GM19452 (cell line): ENCODE data around the gene CWC27.
"Not testable (repeated sequence)": the region's sequence is repeated elsewhere in the genome, so short reads cannot be mapped to it uniquely, and the experiment has no call there.

Experiments used
- ATAC-seq: cut with Tn5 transposase; IDR thresholded peaks from one replicate; pipeline ENCODE4 v1.9.1; 2021; ENCODE audit not compliant: unreplicated experiment

CWC27 gene

DNA sequence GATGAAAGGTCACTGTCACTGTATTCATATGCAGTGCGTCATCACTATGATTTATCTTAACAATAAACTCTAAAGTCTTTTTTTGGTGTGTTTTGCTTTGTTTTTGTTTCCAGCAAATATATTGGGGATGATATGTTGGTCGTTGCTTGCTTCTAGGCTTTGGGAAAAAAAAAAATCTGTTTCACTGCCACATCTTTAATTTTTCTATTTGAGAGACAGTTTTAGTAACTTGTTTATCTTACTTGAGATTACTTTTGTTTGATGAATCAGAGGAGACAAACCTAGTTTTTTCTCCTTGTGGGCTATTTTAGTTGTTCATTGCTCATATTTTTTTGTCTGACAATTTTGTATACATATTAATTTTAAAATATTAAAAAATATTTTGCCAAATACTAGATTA is 19.4 kb downstream of the CWC27 start:
- no peak for ATAC-seq

DNA sequence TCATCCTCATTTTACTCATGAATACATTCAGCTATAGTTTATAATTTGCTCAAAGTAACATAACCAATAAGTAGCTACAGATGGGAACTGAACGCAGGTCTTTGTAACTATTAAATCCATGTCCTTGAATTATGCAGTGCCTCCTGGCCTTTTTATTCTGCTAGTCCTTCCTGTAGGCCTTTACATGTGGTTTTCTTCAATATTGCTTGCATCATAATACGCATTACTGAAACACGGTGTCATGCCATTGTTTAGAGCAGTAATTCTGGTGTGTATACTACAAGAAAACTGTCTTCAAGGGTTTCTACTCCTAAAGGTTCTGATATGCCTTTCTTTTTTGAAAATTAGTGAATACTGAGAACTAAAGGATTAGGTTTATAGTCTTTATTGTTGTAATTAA is 20.7 kb downstream of the CWC27 start:
- no peak for ATAC-seq

DNA sequence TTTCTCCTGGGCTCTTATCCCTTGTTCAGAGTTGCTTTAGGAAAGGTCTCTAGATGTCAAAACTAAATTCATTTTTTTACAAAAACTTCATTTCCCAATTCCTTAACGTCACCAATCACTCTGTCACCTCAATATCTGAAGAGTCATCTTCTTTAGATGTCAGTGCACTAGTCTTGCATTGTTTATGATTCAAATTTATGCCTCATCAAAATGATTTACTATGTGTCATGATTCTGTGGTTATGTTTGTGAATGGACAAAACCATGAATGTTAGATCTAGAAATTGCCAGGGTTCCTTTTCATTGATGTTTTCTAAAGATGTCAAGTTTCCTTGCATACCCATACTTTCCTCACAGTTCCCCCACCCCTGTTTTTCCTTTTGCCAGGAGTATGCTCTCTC is 21.5 kb downstream of the CWC27 start:
- no peak for ATAC-seq

DNA sequence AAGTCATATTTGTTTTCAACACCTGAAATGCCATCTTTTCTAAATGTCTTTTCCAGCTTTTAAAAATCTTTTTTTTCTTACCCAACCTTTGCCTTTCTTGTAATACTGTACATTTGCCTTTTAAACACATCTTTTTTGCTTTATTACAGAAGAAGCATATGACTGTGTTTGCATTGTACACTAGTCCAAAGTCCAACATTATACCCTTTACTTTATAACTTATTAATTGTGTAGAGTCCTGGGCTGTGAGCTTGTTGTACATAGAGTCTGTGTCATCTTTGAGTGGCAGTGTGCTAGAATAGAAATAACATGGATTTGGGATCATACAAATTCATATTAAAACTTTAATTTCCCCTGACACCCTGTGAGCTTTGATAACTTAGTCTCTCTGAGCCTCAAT is 23.7 kb downstream of the CWC27 start:
- no peak for ATAC-seq

DNA sequence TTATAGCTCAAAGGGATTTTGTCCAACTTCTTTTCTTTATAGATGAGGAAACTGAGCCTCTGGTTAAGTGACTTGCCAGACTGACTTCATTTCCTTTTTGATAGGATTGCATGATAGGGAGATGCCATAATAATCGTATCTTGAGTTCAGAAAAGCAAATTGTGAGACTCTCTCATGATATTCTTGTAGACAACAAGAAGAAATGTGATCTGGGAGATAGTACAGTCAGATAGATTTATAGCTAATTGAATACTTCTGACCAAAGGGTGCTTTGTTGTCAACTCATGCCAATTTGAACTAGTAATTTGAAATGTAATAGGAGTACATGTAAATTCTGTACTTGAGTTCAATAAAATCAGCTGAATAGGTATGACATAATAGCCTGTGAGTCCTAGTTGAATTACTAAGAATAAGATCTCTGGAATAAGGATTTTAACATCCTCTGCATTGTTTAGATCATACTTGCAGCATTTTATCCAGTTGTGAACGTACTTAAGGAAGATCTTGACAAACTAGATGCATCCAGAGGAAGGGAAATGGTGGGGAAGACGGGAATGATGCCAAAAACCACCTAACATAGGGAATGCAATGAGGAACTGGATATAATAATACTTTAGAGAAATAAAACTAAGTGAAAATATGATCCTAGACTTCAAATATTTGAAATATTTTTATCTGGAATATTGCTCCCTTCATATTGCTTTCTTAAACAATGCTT is 25.5 kb downstream of the CWC27 start:
- ATAC-seq, result no peak

DNA sequence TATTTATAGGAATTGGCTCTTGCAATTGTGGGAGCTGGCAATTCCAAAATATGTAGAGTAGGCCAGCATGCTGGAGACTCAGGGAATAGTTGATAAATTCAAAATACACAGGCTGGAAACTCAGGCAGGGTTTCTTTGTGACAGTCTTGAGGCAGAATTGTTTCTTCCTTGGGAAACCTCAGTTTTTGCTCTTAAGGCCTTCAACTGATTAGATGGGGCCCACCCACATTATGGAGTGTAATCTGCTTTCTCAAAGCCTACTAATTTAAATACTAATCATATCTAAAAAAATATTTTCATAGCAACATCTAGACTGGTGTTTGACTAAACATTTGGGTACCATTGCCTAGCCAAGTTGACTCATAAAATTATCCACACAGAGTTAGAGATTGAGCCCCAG is 27.6 kb downstream of the CWC27 start:
- ATAC-seq, result no peak

DNA sequence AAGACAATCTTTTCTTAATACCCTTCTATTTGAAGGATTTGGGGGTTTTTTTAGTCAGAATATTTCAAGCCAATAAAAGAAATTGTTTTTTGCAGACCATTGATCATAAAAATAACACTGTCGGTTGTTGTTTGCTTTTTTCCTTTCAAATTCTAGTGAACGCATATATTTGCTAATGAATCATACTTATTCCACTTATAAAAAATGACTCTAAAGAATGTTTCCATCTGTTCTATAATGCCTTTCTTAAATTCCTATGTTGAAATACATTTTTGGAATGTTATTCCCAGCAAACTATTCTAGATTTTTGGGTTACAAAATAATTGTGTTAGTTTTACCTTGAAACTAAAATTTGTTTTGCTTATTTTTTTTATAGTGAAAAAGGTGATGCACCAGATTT is 32.2 kb downstream of the CWC27 start:
- no peak for ATAC-seq

DNA sequence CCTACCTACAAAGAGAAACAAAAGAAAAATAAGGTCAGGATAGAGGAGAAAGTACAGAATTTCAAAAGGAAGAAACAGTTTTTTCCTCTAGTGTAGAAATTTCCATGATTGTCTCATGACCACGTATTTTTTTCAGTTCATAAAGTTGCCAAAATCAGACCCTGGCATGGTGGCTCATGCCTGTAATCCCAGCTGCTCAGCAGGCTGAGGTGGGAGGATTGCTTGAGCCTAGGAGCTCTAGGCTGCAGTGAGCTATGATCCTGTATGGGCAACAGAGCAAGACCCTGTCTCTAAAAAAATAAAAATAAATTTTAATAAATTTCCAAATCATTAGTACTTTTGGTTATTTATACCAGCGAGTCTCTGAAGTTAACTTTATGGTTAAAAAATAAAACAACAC is 37.8 kb downstream of the CWC27 start:
- ATAC-seq, result no peak

DNA sequence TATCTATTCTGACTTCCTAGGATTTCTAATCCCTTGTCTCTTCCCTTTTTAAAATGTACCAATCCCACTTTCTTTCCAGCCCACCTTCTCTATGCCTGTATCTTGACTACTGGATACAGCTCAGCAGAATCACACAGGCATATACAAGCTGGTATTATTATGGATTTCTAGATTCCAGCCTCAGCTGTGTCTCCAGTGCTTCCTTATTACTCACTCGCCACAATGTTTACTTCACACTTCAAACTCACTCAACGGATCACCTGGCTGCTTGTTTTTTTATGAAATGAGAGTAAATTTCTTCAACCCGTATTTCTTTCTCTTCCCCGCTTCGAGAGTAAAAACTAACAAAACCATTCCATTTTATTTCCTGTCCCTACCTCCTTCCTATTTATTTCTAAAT is 38.8 kb downstream of the CWC27 start:
- ATAC-seq, result no peak

DNA sequence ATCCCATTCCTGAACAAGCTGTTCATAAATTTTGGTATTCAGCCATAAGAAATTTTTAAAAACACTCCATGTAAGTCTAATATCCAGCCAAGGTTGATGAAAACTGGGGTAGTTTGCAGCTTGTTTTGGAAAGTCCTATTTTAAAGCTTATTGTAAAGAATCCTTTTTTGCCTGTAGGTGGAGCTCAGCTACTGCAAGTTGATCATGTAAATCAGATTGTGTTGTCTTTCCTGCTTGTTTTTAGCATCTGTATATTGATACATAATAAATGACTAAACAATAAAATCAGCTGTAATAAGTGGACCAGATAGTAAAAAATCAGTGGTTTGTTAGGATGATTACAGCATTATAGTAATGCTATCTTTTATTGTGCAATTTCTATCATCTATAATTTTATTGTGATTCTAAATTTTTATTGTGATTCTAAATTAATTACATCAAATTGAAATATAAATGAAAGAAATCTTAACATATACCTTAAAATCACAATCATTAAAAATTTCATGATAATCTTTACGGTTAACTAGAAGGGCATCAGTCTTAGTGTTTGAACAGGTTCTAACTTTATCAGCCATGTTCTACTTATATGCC is 42.4 kb downstream of the CWC27 start:
- ATAC-seq, result no peak

DNA sequence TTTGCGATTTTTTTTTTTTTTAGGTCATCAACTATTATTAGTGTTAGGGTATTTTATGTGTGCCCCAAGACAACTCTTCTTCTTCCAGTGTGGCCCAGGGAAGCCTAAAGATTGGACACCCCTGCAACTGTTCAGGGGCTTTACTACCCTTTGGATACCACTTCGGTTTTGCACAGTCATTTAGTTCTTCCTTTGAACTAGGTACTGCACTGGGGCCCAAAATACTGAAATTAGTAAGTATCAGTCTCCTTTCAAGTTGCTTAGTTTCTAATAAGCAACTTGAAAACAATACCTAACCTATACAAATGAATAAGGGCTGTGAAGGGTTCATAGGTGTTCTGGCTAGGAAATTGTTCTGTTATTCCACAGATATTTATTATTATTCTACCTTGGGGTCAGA is 45.3 kb downstream of the CWC27 start:
- peak; percentile 96 for ATAC-seq

DNA sequence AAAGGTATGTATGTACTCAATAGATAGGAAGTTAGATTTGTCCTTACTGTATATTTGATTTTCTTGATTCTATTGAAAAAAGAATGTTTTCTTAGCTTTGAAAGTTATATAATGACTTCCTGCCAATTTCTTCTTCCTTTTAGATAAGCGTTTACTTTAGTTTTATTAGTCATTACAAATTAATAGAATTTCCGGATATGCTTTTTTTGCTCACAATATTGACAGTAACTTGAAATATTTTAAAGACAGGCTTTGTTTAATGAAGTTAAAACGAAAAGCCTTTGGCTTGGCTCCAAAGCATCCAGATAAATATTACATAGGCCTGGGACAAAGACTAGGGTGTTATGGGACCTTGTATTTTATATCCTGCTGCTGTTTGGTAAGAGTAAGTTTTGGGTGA is 49.5 kb downstream of the CWC27 start:
- no peak for ATAC-seq

DNA sequence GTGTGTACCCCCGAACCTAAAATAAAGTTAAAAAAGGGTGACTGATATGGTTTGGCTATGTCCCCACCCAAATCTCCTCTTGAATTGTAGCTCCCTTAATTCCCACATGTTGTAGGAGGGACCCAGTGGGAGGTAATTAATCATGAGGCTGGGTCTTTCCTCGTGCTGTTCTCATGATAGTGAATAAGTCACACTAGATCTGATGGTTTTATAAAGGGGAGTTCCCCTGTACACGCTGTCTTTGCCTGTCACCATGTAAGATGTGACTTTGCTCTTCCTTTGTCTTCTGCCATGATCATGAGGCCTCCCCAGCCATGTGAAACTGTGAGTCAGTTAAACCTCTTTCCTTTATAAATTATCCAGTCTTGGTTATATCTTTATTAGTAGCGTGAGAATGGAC is 50.6 kb downstream of the CWC27 start:
- not testable (repeated sequence) for ATAC-seq

DNA sequence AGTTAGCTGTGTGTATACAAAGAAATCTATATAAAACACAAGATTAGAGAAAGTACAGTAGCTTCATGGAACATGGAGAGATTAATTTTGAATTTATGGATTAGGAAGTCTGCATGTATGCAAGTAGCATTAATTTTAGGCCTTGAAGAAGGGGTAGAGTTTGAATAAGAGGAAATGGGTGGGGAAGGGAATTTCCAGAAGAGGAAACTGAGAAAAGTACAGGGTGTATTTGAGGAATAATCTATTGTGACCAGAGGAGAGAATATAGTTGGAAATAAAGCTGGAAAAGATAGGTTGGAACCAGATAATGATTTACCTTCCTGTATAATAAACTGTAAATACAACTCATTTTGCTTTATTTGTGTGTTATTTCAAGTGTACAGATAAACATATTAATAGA is 53.6 kb downstream of the CWC27 start:
- ATAC-seq, result no peak

DNA sequence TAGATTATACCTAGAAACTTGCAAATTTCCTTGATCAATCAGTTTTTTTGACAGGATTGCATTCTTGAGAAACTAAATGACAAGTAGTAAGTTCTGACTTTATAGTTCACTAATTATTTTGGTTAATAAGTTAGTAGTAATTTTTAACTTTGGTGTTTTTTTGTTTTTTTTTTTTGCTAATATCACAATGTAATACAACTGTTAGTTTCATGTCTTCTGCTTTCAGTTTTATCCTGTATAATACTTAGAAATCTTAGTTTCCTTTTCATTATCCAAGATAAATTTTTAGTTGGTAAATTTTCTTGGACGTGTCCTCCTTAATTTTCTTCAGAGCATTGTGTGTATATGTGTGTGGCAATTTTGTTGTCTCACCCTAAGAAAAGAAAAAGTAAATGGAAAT is 57.8 kb downstream of the CWC27 start:
- ATAC-seq, result no peak

DNA sequence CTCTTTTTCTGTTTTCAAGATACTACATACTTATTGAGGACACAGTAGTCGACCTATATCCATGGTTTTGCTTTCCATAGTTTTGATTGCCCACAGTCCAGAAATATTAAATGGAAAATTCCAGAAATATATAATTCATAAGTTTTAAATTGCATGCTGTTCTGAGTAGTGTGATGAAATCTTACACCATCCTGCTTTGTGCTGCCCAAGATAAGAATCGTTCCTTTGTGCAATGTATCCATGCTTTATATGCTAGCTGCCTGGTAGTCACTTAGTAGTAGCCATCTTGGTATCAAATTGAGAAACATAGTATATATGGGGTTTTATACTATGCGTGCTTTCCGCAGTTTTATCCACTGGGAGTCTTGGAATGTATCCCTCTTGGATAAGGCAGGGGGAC is 59.0 kb downstream of the CWC27 start:
- ATAC-seq, result no peak

DNA sequence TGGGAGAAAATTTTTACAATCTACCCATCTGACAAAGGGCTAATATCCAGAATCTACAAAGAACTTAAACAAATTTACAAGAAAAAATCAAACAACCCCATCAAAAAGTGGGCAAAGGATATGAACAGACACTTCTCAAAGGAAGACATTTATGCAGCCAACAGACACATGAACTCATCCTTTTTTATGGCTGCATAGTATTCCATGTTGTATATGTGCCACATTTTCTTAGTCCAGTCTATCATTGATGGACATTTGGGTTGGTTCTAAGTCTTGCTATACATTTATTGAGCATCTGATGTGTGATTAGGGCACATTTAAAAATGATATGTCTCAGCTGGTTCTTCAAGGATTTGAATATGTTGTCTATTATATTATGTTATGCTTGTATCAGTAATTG is 61.9 kb downstream of the CWC27 start:
- ATAC-seq, result not testable (repeated sequence)

DNA sequence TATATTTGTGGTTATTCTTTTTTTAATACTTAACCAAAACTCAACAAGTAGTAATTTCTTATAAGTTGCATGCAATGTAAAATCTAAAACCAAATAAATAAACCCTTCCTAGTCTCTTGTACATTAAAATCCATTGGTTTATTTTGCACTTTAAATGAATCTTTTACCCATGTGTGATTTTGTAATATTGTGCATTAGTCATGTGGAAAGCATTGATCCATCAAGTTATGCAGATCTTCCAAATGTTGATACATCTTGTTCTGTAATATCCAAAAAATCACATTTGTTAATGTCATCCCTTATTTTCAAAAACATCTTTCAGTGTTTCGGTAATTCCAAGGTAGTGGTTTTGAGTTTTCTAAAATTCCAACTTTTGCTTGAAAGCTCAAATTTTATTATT is 63.3 kb downstream of the CWC27 start:
- ATAC-seq, result no peak

DNA sequence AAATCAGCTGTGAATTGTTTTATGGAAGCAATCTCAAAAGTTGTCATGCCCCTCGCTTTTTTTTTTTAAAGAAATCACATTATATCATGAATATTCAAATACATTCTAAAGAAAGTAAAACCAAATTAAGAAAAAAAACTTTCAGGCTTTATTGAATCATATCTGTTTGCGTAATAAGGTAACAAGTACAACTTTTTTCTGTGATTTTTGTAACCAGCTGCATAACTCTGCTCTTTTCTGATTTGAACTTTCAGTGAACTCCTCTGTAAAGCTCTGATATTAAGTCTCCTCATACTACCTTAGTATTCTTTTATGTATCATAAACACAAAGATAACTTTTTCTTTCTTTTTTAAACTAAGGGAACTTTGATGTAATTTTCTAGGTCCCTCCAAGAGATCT is 65.3 kb downstream of the CWC27 start:
- ATAC-seq, result no peak

DNA sequence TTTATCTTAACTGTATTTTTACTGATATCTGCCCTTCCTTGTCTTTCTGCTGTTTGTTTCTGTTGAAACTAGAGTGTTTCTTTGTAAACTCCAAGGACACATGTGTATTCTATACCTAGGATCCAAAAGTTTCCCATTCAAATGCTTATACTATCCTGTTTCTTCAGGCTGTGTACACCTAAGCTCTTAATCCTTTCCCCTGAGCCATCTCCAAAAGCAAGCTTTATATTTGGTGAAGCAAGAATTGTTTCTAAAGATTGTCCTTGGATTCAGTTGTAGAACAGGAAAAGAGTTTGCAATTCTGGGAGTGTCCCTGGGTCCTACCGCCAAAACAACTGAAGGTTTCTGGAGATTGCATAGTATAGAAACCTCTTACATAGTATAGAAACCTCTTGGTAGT is 65.9 kb downstream of the CWC27 start:
- no peak for ATAC-seq

DNA sequence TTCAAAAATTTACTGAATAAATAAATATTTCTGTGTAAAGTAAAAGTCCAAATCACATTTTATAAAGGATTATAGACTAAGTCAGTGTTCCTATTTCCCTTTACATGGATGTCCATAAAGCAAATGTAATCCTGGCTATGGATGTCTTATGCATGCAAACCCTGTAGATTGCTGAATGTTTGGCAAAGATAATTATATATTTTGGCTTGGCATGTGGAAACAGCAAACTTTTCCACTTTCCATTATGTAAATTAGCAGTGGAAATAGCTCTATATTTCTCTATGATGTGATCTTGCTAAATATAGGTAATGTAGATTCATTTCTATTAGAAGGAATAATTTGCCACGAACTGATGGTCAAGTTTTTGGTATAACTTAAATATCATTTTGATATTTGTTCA is 66.5 kb downstream of the CWC27 start:
- no peak for ATAC-seq

DNA sequence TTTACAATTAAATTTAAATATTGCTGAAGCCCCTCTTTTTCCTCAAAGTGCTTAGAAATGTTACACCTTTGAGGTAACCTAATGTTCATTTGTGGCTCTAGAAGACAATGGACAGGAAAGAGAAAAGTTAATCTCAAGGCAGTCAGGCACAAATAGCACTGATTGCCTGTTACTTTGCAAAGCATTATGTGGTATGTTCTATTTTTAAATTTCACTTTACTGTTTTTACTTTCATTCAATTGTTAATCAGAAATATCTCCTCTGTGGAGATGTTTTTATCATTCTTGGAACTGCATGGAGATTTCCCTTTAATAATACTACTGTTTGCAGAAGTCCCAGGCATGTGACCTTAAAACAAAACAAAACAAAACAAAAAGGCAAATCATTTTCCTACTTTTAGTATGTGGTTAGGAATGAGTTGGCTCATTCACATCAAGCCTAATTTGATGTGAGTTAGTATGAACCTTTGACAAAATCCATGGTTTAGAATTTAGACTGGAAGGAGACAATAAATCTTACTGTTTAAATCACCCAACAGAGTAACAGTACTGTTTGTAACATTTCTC is 67.5 kb downstream of the CWC27 start:
- ATAC-seq, result no peak

DNA sequence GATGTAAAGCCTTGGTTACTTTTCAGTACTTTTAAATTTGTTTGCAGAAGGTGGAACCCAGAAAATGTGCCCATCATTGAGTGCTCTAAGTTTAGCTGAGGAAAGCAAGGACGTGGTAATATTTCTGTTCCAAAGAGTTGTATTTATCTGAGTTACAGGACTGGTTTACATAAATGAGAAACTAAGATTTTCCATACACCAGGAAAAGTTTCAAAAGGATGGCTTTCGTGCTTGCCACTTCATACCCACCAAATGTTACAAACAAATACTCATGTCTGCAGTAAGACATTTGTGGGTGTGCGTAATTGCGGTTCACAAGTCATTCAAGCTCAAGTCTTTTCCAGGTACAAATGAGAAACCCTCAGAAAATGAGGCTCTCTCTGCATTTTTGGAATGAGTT is 68.1 kb downstream of the CWC27 start:
- ATAC-seq, result no peak
